IPS-15b (cell line): ENCODE data around the gene PTPRM.

Experiments
- H3K27me3 ChIP-seq: one replicate; pipeline ENCODE4 v1.6.1; 2013; ENCODE audit warnings: low read length; ENCODE audit not compliant: control insufficient read depth, insufficient read depth
- H3K36me3 ChIP-seq: one replicate; pipeline ENCODE4 v1.6.1; 2013; ENCODE audit warnings: low read length; ENCODE audit not compliant: control insufficient read depth, insufficient read depth
- H3K4me1 ChIP-seq: one replicate; pipeline ENCODE4 v1.6.1; 2013; ENCODE audit warnings: mild to moderate bottlenecking, low read length; ENCODE audit not compliant: control insufficient read depth, insufficient read depth
- H3K4me3 ChIP-seq: one replicate; pipeline ENCODE4 v1.5.1; 2013; ENCODE audit warnings: low read depth, low read length
- H3K9ac ChIP-seq: one replicate; pipeline ENCODE4 v1.6.1; 2013; ENCODE audit warnings: low read depth, mild to moderate bottlenecking, low read length
- H3K9me3 ChIP-seq: one replicate; pipeline ENCODE4 v1.6.1; 2013; ENCODE audit warnings: mild to moderate bottlenecking, low read length; ENCODE audit not compliant: control insufficient read depth, insufficient read depth

The PTPRM gene

GRCh38 chr18:8238507-8238906, 671.4 kb downstream of the PTPRM start:
- no peak overlapping the region for H3K4me3 ChIP-seq
- H3K36me3 ChIP-seq: no peaks in the 10 kb centered on the region
- H3K9ac ChIP-seq: no peak overlapping the region
- H3K4me1 ChIP-seq: no peaks in the 10 kb centered on the region
- no peaks in the 10 kb centered on the region for H3K9me3 ChIP-seq
- no peaks in the 10 kb centered on the region for H3K27me3 ChIP-seq

DNA sequence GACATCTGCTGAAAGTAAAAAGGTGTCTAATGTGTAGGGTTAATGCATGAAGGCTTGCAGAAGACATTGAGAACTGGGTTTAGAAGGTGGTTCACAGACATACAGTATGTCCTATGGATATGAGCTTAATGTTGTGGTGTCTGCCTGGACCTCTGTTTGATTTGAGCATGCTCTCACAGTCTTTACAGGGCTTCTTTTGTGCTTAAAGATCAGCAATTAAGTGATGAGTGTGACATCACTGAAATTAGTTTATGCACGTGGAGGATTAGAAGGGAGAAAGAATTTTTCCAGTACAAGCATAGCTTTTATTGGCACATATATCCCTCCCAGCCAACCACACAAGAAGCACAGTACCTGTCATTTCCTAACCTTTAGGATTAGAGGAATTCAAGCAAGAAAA, 674.6 kb downstream of the PTPRM start:
- no peaks in the 10 kb centered on the region for H3K4me1 ChIP-seq
- H3K9me3 ChIP-seq: no peaks in the 10 kb centered on the region
- H3K36me3 ChIP-seq: no peaks in the 10 kb centered on the region
- no peak overlapping the region for H3K9ac ChIP-seq
- H3K27me3 ChIP-seq: no peaks in the 10 kb centered on the region
- H3K4me3 ChIP-seq: no peak overlapping the region

GRCh38 chr18:8242151-8242696, 675.1 kb downstream of the PTPRM start:
- H3K9ac ChIP-seq: no peak overlapping the region
- no peaks in the 10 kb centered on the region for H3K4me1 ChIP-seq
- no peak overlapping the region for H3K4me3 ChIP-seq
- no peaks in the 10 kb centered on the region for H3K36me3 ChIP-seq
- H3K27me3 ChIP-seq: no peaks in the 10 kb centered on the region
- no peaks in the 10 kb centered on the region for H3K9me3 ChIP-seq

GRCh38 chr18:8247700-8248099, 680.6 kb downstream of the PTPRM start:
- H3K4me1 ChIP-seq: peaks cover 22% of the 10 kb centered on the region
- no peaks in the 10 kb centered on the region for H3K9me3 ChIP-seq
- no peak overlapping the region for H3K9ac ChIP-seq
- H3K36me3 ChIP-seq: no peaks in the 10 kb centered on the region
- H3K4me3 ChIP-seq: no peak overlapping the region
- H3K27me3 ChIP-seq: no peaks in the 10 kb centered on the region

GRCh38 chr18:8248576-8248975, 681.5 kb downstream of the PTPRM start:
- H3K36me3 ChIP-seq: no peaks in the 10 kb centered on the region
- H3K9me3 ChIP-seq: no peaks in the 10 kb centered on the region

GRCh38 chr18:8249811-8250210, 682.7 kb downstream of the PTPRM start:
- H3K27me3 ChIP-seq: no peaks in the 10 kb centered on the region
- H3K9me3 ChIP-seq: no peaks in the 10 kb centered on the region

More at GRCh38 chr18:8248576-8248975, 681.5 kb downstream of the PTPRM start:
- Histone ChIP-seq H3K9ac (no peak overlapping the region), H3K4me1 (peaks cover 26% of the 10 kb centered on the region), H3K27me3 (no peaks in the 10 kb centered on the region), H3K4me3 (no peak overlapping the region)

DNA sequence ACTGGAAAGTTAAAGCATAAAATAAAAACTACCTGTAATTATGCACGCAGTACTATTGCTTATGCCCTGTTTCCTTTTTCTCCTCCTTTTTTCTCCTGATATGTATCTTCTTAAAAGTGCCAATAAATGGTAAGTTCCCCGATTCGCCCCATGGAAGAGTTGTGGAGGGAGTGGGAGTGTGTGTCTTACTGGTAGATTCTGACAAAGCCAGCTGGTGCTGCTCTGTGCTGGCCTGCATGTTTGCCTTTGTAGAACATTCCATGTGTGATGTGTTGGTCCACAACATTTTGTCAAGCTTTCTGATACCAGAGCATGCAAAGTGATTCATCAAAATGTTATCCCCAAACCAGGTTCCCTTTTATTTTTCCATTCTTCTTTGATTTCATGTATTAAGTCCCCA, 685.3 kb downstream of the PTPRM start:
- Histone ChIP-seq H3K9ac (no peak overlapping the region), H3K36me3 (no peaks in the 10 kb centered on the region), H3K4me1 (peaks cover 26% of the 10 kb centered on the region), H3K4me3 (no peak overlapping the region), H3K9me3 (no peaks in the 10 kb centered on the region), H3K27me3 (no peaks in the 10 kb centered on the region)

More at GRCh38 chr18:8249811-8250210, 682.7 kb downstream of the PTPRM start:
- H3K4me3 ChIP-seq: no peak overlapping the region
- H3K9ac ChIP-seq: no peak overlapping the region
- H3K4me1 ChIP-seq: peaks cover 26% of the 10 kb centered on the region
- no peaks in the 10 kb centered on the region for H3K36me3 ChIP-seq

- H3K4me3 ChIP-seq: no peak overlapping the region
- peaks cover 26% of the 10 kb centered on the region for H3K4me1 ChIP-seq
- H3K36me3 ChIP-seq: no peaks in the 10 kb centered on the region
- no peak overlapping the region for H3K9ac ChIP-seq
- H3K27me3 ChIP-seq: no peaks in the 10 kb centered on the region
- H3K9me3 ChIP-seq: no peaks in the 10 kb centered on the region
Observed at GRCh38 chr18:8253944-8254343, 686.8 kb downstream of the PTPRM start.

DNA sequence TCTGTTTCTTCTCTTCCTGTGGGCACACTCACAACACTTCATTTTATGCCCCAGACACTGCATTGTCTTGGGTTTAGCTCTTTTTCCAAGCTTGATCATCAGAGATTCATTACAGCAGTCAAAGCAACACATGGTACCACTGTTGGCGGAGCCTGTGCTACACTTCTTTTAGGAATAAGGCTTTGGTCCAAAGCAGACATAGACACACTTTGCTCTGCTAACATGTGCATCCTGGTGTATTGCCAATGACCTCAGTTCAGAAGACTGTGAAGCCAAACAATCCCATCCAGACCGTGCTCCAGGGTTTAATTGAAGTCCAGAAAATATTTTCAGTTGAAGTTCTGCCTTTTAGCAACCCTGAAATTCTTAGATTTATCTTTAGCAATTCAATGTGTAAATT, 687.5 kb downstream of the PTPRM start:
- H3K9me3 ChIP-seq: no peaks in the 10 kb centered on the region
- H3K4me3 ChIP-seq: no peak overlapping the region
- no peak overlapping the region for H3K9ac ChIP-seq
- H3K4me1 ChIP-seq: peaks cover 21% of the 10 kb centered on the region
- no peaks in the 10 kb centered on the region for H3K27me3 ChIP-seq
- no peaks in the 10 kb centered on the region for H3K36me3 ChIP-seq

- peaks cover 2% of the 10 kb centered on the region for H3K4me1 ChIP-seq
- H3K9me3 ChIP-seq: no peaks in the 10 kb centered on the region
- H3K27me3 ChIP-seq: no peaks in the 10 kb centered on the region
- no peaks in the 10 kb centered on the region for H3K36me3 ChIP-seq
- H3K4me3 ChIP-seq: no peak overlapping the region
- no peak overlapping the region for H3K9ac ChIP-seq
Observed at GRCh38 chr18:8257851-8258434, 690.8 kb downstream of the PTPRM start.

GRCh38 chr18:8260319-8260718, 693.2 kb downstream of the PTPRM start:
- Histone ChIP-seq H3K9me3 (no peaks in the 10 kb centered on the region), H3K4me3 (no peak overlapping the region), H3K27me3 (no peaks in the 10 kb centered on the region), H3K36me3 (no peaks in the 10 kb centered on the region), H3K4me1 (no peaks in the 10 kb centered on the region), H3K9ac (no peak overlapping the region)

- Histone ChIP-seq H3K36me3 (no peaks in the 10 kb centered on the region), H3K9me3 (no peaks in the 10 kb centered on the region)
Observed at GRCh38 chr18:8260827-8261226, 693.7 kb downstream of the PTPRM start.

More at GRCh38 chr18:8260827-8261226, 693.7 kb downstream of the PTPRM start:
- Histone ChIP-seq H3K27me3 (no peaks in the 10 kb centered on the region), H3K9ac (no peak overlapping the region), H3K4me3 (no peak overlapping the region), H3K4me1 (no peaks in the 10 kb centered on the region)
